Body of pancreas (tissue), 4 donors: ENCODE data around the gene RRAGD.

Experiments
- POLR2A ChIP-seq, 3 donors: fragments of 450-650 bp; IDR thresholded peaks; one replicate each; pipeline ENCODE4 v1.6.1; 2016; ENCODE audit warnings: antibody characterized with exemption in 3 of 3, mild to moderate bottlenecking in 2 of 3
- TF ChIP-seq, protein P1 (sequence below), 7 experiments: fragments of 450-650 bp in 4 of 7; fragments of 200-600 bp in 3 of 7; sonication (generic) in 3 of 7; IDR thresholded peaks; one replicate each; pipeline ENCODE4 v1.5.1; 2016 to 2019; ENCODE audit warnings: antibody characterized with exemption in 7 of 7

DNA sequence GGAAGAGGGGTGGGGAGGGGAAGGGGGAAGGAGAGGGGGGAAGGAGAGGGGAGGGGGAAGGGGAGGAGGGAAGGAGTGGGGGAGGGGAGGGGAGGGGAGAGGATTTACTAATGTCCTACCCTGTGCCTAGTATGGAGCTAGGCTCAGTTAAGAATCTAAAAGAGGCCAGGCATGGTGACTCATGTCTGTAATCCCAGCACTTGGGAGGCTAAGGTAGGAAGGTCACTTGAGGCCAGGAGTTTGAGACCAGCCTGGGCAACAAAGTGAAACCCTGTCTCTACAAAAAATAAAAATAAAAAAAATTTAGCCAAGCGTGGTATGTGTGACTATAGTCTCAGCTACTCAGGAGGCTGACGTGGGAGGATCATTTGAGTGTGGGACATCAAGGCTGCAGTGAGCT is 72.5 kb downstream of the RRAGD start:
- TF ChIP-seq POLR2A (IDR thresholded peaks at IDR 0.05) = no peak
- TF ChIP-seq, protein P1, sequence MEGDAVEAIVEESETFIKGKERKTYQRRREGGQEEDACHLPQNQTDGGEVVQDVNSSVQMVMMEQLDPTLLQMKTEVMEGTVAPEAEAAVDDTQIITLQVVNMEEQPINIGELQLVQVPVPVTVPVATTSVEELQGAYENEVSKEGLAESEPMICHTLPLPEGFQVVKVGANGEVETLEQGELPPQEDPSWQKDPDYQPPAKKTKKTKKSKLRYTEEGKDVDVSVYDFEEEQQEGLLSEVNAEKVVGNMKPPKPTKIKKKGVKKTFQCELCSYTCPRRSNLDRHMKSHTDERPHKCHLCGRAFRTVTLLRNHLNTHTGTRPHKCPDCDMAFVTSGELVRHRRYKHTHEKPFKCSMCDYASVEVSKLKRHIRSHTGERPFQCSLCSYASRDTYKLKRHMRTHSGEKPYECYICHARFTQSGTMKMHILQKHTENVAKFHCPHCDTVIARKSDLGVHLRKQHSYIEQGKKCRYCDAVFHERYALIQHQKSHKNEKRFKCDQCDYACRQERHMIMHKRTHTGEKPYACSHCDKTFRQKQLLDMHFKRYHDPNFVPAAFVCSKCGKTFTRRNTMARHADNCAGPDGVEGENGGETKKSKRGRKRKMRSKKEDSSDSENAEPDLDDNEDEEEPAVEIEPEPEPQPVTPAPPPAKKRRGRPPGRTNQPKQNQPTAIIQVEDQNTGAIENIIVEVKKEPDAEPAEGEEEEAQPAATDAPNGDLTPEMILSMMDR (IDR thresholded peaks at IDR 0.05) = no peak
